ENCODE measurements around the gene PAFAH1B2. TPM values are rescaled to one million over a fixed set of nuclear protein-coding genes. Genes with fewer than 3 reads are reported as not detected.
A peak's percentile ranks its signal among the peaks of the same experiment; 100 is the strongest.

Gene PAFAH1B2
- total RNA-seq, 1 donor from 2014 or later: 81.0 TPM

DNA sequence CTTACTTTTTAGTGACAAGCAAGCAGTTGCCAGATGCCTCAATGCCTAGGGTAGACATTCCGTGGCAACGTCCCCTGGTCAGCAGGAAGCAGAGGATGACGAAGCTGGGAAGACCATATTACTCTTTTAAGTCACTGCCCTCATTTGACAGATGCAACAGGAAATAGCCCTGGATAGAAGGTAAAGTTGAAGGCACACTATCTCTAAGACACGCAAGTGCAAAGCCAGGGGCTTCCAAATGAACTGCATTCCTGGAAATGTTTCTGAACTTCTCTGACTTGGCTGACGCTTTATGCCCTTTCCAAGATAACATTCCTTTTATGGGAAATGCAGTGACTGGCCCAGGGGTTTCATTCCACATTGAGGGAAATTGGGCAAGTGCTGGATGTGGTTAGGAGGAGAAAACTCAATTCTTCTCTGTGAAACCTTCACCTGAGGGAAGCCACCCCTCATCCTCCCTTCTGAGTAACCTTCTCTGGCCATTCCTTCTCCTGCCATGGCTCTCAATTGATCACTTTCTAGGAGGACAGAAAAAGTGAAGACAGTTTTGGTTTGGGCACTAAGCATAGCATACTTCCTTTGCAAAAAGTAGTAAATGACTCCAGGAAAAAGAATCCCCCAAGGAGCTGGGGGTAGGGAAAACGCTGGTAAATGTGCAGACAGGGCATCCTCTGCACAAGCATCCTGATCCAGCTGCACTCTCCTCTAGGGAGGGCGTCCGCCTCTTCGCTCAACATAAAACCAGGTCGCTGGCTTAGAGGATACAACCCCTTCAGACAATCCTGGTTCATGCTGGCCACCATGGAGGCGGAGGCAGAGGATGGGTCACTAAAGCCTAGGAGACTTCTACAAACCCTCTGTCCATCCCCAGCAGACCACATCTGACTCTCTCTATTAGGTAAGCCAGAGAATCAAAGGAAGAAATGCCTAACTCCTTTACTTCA is 73.3 kb downstream of the PAFAH1B2 start:
- H3K9me3 Mint-ChIP-seq: no peaks in the 10 kb centered on the region

GRCh38 chr11:117218133-117218915 is 74.2 kb downstream of the PAFAH1B2 start:
- Mint-ChIP-seq H3K9me3 (no peaks in the 10 kb centered on the region), H3K27ac (peak overlapping the region; percentile 1), H3K4me1 (peaks cover 7% of the 10 kb centered on the region), H3K4me3 (no peak overlapping the region), H3K27me3 (no peaks in the 10 kb centered on the region), H3K36me3 (ENCODE audit: low read depth) (peaks cover 64% of the 10 kb centered on the region)
- no peak for DNase-seq
- intact Hi-C loops (cut with micrococcal nuclease): no loop called here

More for the DNA sequence above, 73.3 kb downstream of the PAFAH1B2 start:
- Mint-ChIP-seq H3K27ac (peak overlapping the region; percentile 19), H3K4me3 (no peak overlapping the region), H3K27me3 (no peaks in the 10 kb centered on the region), H3K4me1 (peaks cover 7% of the 10 kb centered on the region), H3K36me3 (ENCODE audit: low read depth) (peaks cover 63% of the 10 kb centered on the region)
- intact Hi-C loops (cut with micrococcal nuclease): no loop called here
- DNase-seq: no peak

DNA sequence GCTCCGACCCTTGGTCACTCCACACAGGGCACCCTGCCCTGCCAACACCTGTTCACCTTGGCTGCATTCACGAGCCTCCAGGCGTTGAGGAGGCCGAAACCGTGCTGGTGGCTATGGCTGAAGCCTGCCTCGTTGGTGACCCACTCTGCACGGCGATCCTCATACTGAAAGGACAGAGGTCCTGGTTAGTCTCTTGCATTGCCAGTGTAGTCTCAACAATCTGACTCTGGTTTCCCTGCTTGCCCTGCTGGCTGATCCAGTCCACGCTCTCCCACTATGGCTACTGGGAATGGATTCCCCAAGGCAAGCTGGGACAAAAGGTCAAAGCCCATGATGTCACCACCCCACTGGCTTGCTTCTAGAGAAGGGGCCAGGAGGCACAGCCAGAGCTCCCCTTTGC is 74.9 kb downstream of the PAFAH1B2 start:
- H3K4me3 Mint-ChIP-seq: no peak overlapping the region
- H3K36me3 Mint-ChIP-seq (ENCODE audit: low read depth): peaks cover 66% of the 10 kb centered on the region
- H3K27ac Mint-ChIP-seq: no peak overlapping the region
- H3K27me3 Mint-ChIP-seq: no peaks in the 10 kb centered on the region
- H3K4me1 Mint-ChIP-seq: peaks cover 7% of the 10 kb centered on the region
- no peaks in the 10 kb centered on the region for H3K9me3 Mint-ChIP-seq
- intact Hi-C loops (cut with micrococcal nuclease): no loop called here
- no peak for DNase-seq

GRCh38 chr11:117219455-117219854 is 75.4 kb downstream of the PAFAH1B2 start:
- intact Hi-C loops (cut with micrococcal nuclease): no loop called here
- Mint-ChIP-seq H3K27ac (no peak overlapping the region), H3K36me3 (ENCODE audit: low read depth) (peaks cover 66% of the 10 kb centered on the region), H3K4me1 (peaks cover 7% of the 10 kb centered on the region), H3K9me3 (no peaks in the 10 kb centered on the region), H3K27me3 (no peaks in the 10 kb centered on the region), H3K4me3 (no peak overlapping the region)
- DNase-seq: no peak

GRCh38 chr11:117219995-117220394 is 75.9 kb downstream of the PAFAH1B2 start:
- intact Hi-C loops (cut with micrococcal nuclease): no loop called here
- H3K4me3 Mint-ChIP-seq: no peak overlapping the region
- no peak overlapping the region for H3K27ac Mint-ChIP-seq
- no peak for DNase-seq
- H3K27me3 Mint-ChIP-seq: no peaks in the 10 kb centered on the region
- H3K9me3 Mint-ChIP-seq: no peaks in the 10 kb centered on the region
- peaks cover 68% of the 10 kb centered on the region for H3K36me3 Mint-ChIP-seq (ENCODE audit: low read depth)
- H3K4me1 Mint-ChIP-seq: peaks cover 5% of the 10 kb centered on the region

GRCh38 chr11:117220568-117220967 is 76.5 kb downstream of the PAFAH1B2 start:
- Mint-ChIP-seq H3K27ac (peak overlapping the region; percentile 66), H3K9me3 (no peaks in the 10 kb centered on the region), H3K4me3 (no peak overlapping the region), H3K27me3 (no peaks in the 10 kb centered on the region), H3K36me3 (ENCODE audit: low read depth) (peaks cover 73% of the 10 kb centered on the region), H3K4me1 (peaks cover 5% of the 10 kb centered on the region)
- intact Hi-C loops (cut with micrococcal nuclease): no loop called here
- DNase-seq: no peak

DNA sequence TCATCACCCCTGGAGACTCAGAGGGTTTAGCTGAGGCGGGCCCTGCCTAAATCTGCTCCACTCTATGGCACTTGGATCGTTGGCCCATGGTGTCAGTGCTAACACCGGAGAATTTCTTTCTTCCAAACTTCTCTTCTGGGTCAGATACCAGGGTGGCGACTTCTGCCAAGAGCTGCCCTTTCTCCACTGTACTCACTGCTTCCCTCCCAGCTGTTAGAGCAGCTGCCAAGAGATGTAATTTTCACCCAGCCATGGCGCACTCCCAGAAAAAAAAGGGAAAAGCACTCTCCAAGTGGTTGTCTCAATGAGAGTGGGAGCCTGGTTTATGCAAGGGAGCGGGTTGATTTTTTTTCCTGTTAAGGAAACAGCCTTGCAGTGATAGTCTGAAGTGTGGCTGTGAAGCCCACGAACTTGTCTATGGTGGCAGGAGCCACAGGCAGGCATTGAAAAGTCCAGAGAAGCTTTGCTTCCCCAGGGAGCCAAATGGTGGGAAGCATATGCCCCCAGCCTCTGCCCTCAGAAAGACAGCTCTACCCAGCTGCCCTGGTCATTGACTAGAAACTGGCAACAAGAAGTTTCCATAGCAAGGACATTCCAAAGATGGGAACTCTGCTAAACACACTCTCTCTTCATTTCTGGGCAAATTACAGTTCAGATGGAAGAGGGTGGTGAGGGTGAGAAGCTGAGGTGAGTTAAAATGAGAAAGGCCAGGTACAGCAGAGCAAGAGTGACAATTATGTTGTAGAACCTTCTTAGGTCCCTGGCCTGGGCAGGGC is 77.1 kb downstream of the PAFAH1B2 start:
- no peak overlapping the region for H3K27ac Mint-ChIP-seq
- H3K9me3 Mint-ChIP-seq: no peaks in the 10 kb centered on the region
- H3K4me3 Mint-ChIP-seq: no peak overlapping the region
- H3K36me3 Mint-ChIP-seq (ENCODE audit: low read depth): peaks cover 75% of the 10 kb centered on the region
- H3K4me1 Mint-ChIP-seq: peaks cover 5% of the 10 kb centered on the region
- intact Hi-C loops (cut with micrococcal nuclease): no loop called here
- H3K27me3 Mint-ChIP-seq: no peaks in the 10 kb centered on the region
- DNase-seq: no peak

- H3K27me3 Mint-ChIP-seq: no peaks in the 10 kb centered on the region
- peaks cover 8% of the 10 kb centered on the region for H3K4me1 Mint-ChIP-seq
- no peak overlapping the region for H3K27ac Mint-ChIP-seq
- no peak for DNase-seq
- peaks cover 76% of the 10 kb centered on the region for H3K36me3 Mint-ChIP-seq (ENCODE audit: low read depth)
- no peaks in the 10 kb centered on the region for H3K9me3 Mint-ChIP-seq
- H3K4me3 Mint-ChIP-seq: no peak overlapping the region
- intact Hi-C loops (cut with micrococcal nuclease): no loop called here
Observed at GRCh38 chr11:117221775-117222517, 77.9 kb downstream of the PAFAH1B2 start.

DNA sequence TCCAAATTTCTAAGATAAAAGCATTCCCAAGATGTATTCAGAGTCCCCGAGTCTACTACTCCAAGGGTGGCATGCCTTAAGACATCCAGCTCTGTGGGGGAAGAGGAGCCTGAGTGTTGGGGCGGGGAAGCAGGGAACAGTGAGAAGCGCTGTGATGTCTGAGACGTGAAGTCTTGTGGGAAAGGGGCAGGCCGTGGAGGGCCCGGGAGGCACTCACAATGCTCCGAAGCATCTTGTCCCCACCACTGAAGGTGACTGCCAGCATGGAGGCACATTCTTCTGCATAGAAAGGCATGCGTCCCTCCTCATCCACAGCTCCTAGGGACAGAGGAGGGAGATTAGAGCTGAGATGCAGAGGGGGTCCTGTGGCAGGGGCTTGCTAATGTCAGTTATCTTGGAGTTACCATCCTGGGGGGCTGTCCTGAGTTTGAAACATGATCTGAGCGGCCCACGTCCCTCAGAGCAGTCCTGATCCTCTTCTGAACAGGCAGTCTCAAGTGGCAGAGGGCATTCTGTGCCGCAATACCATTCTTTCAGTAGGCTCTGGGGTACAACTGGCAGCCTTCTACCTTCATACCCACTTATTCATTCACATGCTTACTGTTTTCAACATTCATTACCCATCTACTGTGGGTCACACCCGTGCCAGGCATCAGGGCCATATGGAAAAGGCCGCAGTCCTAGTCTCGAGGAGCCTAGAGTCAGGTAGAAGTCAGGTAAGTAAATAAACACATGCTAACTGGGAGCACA is 79.1 kb downstream of the PAFAH1B2 start:
- H3K27me3 Mint-ChIP-seq: no peaks in the 10 kb centered on the region
- intact Hi-C loops (cut with micrococcal nuclease): no loop called here
- H3K4me3 Mint-ChIP-seq: no peak overlapping the region
- H3K9me3 Mint-ChIP-seq: no peaks in the 10 kb centered on the region
- no peak for DNase-seq
- H3K36me3 Mint-ChIP-seq (ENCODE audit: low read depth): peaks cover 74% of the 10 kb centered on the region
- no peak overlapping the region for H3K27ac Mint-ChIP-seq
- peaks cover 11% of the 10 kb centered on the region for H3K4me1 Mint-ChIP-seq

GRCh38 chr11:117223741-117224689 is 79.9 kb downstream of the PAFAH1B2 start:
- Mint-ChIP-seq H3K27me3 (no peaks in the 10 kb centered on the region), H3K9me3 (no peaks in the 10 kb centered on the region), H3K4me1 (peaks cover 17% of the 10 kb centered on the region), H3K36me3 (ENCODE audit: low read depth) (peaks cover 72% of the 10 kb centered on the region), H3K4me3 (no peak overlapping the region), H3K27ac (no peak overlapping the region)
- DNase-seq: no peak
- intact Hi-C loops (cut with micrococcal nuclease): no loop called here

- H3K36me3 Mint-ChIP-seq (ENCODE audit: low read depth): peaks cover 73% of the 10 kb centered on the region
- no peaks in the 10 kb centered on the region for H3K27me3 Mint-ChIP-seq
- H3K27ac Mint-ChIP-seq: peak overlapping the region; percentile 37
- no peak for DNase-seq
- peaks cover 26% of the 10 kb centered on the region for H3K4me1 Mint-ChIP-seq
- intact Hi-C loops (cut with micrococcal nuclease): no loop called here
- no peak overlapping the region for H3K4me3 Mint-ChIP-seq
- H3K9me3 Mint-ChIP-seq: no peaks in the 10 kb centered on the region
Observed at GRCh38 chr11:117225553-117226170, 81.6 kb downstream of the PAFAH1B2 start.
